Measurements from ENCODE around the gene PTPRT.
A peak's percentile ranks its signal among the peaks of the same experiment; 100 is the strongest.

PTPRT gene

DNA sequence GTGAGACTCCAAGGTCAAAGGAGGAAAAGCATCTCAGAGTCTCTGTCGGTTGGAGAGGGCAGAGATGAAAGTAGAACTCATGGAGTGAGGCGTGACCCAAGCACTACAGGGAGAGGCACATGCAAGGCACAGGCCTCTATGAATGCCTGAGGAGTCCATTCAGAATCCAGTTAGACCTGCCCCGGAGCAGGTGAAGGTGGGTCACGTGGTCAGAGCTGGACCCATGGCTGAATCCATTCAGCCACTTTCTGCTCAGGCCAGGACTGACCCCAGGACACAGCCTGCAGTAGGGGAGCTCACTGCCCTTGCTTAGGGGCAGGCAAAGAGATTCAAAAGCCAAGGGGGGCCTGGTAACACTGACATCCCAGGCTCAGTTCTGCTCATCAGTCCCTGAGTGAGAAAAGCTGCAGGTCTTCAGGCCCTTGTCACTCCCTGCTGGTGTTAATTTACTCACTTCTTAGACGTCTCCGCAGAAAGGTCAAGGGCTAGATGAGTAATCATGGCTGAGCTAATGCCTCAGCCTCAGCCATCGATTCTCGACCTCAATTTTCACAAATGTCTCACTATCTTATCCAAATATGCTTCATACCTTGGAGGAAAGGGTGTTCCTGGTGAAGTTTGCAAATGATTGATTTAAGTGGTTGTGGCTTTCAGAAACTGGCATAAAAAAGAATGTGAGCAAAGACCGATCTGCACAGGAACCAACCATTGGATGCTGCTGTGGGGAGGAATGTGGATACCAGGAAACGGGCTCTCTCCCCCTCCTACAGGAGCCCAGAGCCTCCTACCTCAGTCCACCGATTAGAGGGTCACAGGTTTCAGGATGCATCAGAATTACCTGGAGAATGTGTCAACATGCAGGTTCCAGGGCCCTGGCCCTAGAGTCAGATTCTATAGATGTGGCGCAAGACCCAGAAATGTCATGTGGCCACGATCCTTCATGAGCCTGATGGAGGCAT lies 584.4 kb downstream of the PTPRT start:
- no peak for DNase-seq

DNA sequence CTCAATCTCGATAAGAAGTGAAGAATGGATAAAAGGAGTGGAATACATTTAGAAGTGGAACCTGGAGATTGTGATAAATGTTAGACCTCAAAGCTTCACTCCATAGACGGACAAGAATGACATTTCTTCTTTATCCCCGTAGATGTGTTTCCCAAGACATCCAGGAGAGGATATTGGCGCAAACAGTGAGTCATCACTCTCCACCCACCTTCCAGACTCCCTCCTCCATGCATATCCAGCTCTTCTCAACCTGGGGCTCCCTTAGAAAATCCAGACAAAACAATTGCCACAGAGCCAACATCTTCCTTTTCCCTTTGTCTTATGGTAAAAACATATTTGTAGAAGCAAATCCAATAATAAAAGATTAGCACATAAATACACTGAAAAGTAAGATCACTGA lies 586.1 kb downstream of the PTPRT start:
- no peak for DNase-seq

DNA sequence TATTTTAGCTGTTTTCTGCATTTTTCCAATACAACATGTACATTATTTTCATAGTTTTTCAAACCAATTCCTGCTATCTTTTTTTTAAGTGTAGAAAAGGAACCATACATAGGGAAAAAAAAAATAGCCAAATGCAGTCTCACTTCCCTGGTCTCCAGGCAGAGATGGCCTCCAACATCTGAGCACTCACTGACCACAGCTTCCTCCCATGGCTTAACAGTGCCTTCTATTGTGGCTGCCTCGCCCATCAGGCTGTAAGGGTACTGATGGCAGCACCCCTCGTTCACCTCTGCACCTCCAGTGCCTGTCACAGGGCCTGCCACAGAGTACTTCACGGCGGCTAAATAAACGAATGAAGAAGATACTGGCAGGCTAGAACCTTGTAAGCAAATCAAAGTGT lies 591.1 kb downstream of the PTPRT start:
- no peak for DNase-seq

DNA sequence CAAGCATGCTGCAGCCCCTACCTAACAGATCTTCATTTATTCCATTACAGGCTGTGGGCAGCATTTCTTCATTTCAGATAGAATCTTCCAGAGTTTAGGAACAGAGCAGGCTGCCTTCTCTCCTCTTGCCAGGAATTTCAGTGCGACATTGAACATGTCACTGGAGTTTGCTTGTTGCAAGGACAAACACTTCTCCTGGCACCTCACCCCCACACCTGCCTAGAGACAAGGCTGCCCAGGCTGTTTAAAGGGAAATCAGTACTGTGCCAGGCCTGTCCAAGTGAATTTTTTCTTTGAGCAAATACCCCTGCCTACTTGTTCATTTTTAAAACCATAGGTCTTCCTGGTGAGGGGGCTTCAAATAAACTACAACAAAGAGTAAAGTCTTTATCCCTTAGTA lies 594.1 kb downstream of the PTPRT start:
- DNase-seq, result no peak

DNA sequence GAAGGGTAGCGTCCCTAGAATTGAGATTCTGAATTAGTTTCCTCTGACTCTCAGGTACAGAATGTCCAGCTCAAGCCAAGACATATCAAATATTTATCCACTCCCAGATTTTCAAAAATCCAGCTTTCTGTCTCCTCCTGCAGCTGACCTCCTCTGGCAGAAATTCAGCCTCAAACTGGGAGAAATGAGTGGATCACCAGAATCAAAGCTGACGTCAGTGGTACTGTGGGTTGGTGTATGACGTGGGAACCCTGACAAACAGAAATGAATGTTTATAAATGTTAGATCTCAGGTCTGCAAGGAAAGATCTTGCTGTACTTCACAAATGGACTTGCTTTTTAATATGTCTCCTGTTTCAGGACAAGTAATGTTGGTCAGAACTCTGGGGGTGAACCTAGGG lies 595.0 kb downstream of the PTPRT start:
- DNase-seq, result no peak

DNA sequence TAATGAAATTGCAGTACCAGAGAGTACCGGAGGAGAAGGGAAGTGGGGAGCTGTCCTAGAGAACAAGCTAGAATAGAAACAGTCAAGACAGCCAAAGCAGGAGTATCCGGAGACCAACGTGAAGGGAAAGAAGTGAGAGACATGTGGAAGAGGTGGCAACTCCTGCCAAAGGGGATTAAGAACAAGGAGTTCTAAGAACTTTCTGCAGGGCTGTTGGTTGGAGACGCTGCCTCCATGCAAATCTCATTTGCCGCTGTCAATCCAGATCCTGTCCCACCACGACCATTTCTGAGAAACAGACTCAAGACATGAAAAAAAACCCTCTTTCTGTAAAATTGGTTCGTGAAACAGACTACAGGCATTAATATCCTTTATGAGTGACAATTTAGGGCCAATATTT lies 595.7 kb downstream of the PTPRT start:
- DNase-seq, result no peak

DNA sequence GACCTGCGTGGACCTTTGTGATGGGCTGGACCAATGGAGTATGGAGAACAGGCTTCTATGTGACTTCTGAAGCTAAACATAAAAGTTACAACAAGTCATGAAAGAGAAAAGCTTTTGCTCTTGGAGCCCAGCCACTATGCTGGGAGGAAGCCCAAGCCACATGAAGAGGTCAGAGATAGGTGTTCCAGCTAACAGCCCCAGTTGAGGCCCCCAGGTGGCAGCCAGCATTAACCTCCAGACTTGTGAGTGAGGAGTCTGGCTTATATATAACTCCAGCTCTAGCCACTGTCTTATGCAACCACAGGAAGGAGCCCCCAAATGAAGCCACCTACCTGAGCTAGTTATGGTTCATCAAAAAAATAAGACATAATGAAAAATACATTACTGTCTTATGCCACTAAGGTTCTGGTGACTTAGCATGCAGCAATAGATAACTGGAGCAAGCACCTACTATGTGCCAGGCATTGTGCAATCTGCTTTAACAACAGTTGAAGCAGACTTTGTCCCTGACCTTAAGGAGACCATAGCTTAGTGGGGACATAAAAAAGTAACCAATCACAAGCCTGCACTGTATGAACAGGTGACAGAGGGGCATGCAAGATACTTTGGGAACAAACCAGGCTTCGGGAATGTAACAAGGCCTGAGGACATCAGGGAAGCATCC lies 599.6 kb downstream of the PTPRT start:
- DNase-seq, result peak in 1 of 2 experiments; percentile 10

DNA sequence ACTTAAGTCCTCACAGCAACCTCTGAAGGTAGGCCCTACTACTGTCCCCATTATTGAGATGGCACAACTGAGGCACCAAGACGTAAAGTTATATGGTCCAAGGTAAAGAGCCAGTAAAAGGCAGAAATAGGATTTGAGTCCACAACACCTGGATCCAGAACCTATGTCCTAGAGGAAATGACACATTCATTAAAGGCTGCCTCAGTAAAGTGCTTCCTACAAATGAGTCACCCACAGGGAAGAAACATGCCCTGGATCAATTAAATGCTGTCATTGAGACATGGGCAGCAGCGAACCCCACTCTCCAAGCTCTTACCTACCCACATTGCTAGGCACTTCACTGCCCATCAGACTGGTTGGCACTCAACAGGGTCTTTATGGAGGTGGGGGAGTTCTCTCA lies 600.9 kb downstream of the PTPRT start:
- DNase-seq, result no peak

DNA sequence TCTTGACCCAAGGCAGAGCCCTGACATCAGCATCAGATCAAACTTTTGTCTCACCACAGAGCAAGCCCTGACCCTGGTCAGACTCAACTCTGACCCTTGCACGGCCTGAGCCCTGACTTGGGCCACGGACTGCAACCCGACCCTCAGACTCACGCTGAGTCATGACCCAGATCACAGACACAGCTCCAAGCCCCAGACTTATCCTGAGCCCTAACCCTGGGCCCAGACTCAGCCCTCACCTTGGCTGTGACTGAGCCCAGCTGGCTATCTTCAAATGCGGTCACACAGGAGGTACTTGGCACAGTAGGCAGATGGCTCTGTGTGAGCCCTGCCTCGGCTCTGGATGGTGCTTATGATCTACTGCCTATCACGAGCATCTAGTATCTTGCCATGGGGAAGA lies 602.3 kb downstream of the PTPRT start:
- DNase-seq, result no peak

DNA sequence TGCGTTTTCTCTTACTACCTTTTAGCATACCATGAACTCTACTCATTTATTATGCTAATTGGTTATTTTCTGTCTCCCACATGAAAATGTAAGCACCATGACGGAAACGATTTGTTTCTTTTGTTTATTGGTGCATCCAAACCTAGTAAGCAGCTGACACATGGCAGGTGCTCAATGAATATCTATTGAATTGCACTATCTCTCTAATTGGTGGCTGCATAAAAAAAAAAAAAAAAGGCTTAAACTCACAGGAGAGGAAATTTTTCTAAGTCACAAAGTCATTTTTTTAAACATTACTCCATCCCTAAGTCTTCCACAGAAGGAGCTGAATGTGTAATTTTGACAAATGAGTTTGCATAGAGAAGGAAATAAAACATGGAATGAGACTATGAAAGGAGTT lies 608.4 kb downstream of the PTPRT start:
- no peak for DNase-seq

DNA sequence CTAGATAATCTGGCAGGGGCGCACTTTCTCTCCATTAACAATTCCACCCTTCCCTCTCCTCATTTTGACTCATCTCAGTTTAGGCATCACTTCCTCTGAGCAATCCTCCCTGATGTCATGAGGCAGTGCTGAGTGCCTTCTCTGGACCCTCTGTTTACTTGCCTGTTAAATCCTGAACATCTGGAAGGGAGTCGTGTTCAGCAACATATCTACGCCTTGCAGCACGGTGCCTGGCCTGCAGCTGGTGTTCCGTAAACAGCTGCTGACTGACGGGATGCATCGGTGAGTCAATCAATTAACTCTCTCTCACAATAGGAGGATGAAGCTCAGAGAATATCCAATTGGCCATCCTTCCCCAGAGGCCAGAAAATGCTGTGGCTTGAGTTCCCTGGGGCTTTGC lies 613.5 kb downstream of the PTPRT start:
- DNase-seq, result no peak

DNA sequence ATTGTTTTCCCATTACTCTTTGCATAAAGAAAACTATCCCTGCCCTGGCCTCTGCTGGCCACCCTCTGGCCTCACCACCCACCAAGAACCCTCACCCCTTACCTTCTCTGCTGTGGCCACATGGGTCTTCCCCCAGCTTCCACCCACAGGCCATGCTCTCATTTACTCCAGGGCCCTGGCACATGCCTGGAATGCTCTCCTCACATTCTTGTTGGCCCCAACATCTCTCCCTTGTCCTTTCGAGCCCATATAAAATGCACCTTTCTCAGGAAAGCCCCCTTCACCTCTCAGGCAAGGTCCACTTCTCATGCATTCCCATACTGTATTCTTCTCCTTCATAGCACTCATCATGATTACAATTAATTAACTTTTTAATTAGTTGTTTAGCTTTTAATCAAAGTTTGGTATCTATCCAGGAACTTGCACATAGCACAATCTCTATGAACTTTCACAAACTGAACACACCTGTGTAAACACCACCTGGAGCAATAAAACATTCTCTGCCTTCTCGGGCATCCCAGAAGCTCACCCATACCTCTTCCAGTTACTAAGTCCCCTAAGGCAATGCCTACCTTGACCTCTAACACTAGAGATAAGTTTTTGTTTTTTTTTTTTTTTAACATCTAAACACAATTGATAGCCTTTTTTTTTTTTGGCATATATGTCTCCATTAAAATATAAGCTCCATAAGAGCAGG lies 617.2 kb downstream of the PTPRT start:
- DNase-seq, result peak in 1 of 2 experiments; percentile 24

DNA sequence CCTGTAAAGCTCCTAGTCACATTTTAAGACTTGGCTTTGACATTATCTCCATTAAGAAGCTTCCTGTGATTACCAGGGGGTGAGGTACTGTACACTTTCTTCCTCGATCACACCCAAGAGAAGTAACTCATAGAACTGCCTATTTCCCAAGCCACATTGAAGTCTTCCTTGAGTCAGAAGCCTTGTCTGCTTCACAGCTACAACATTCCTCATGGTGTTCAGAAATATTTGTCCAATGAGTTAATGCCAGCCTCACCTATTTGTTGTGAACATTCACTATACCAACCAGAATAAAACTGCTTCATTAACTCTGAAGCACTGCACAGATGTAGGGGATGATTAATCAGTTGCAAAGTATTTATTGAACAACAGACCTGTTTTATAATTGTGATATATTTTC lies 622.3 kb downstream of the PTPRT start:
- no peak for DNase-seq

DNA sequence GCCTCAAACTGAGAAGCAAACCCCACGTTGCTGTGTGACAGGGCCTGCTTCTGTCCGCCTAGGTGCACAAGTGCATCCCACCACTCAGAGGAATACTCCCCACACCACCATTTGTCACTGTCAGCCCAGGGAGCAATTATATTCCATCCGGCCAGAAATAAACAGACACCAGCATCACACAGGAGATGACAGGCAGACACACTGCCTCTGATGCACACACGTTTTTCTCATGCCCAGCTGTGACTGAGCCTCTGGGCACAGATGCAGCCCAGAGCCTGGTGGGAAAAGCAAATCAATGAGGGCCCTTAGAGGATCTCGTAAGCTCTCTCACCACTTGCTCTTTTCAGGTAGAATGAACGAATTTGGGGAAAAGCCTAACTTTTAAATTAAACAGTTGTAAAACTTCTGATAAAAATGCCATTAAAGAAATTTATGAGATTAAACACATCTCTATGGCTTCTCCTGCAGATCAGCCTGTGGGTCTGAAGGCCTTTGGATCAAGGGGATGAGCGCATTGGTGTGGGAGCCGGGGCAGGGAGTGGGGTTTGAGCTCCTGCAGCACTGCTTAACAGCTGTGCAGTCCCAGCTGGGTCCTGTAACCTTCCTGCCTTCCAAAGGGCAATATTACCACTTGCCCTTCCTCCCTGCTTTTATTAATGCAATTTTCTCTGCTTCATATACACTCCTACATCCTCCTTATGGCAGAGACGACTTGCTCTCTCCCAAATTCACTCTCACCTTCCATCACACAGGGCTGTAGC lies 624.3 kb downstream of the PTPRT start:
- no peak for DNase-seq

DNA sequence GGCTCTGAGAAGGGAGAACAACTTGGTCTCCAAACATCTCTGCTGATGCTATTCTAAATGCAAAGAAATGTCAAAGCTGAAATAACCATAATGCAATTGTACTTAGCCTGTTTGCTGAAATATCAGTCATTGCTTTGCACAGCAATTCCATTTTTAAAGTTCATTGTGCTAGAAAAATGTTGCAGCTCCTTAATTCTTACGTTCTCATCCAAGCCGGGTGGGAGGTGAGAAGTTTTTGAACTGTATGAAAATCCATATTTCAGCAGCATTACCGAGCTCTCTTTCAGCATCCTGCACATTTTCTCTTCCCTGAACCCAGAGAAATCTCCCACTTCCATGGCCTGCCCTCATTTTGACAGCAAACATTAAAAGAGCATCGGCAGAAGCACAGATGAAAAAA lies 630.0 kb downstream of the PTPRT start:
- DNase-seq, result no peak

DNA sequence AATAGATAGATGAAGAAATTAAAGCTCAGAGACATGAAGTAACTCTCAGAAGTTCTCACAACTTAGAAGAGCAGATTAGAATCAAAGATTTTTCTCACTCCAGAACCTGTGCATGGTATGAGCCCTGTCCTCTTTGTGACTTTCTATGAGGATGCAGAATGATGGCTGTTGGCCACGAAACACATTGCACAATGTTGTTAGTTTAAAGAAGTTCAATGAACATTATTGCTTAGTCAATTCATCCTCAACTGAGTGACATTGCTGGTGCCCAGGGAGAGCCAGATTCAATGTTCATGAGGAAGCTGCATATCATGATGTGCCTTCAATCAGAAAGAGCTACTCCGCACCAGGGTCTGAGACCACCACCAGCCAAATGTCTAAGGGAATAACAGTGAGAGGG lies 633.1 kb downstream of the PTPRT start:
- DNase-seq, result no peak

DNA sequence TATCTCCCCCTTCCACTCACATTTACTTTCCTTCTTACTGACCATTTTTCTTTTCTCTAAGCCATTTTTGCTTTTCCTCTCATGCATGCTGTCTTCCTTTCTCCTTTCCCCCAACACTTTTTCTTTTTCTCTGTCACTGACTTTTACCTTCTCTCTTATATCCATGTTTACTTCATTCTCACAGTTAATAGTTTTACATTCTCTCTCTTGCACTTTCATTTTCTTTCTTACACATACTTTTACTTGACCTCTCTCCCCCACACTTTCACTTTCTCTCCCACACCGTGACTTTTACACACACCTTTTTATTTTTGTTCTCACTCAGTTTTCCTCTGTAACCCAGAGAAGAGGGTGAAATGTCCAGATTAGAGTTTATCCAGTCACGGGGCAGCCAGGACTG lies 636.3 kb downstream of the PTPRT start:
- no peak for DNase-seq

DNA sequence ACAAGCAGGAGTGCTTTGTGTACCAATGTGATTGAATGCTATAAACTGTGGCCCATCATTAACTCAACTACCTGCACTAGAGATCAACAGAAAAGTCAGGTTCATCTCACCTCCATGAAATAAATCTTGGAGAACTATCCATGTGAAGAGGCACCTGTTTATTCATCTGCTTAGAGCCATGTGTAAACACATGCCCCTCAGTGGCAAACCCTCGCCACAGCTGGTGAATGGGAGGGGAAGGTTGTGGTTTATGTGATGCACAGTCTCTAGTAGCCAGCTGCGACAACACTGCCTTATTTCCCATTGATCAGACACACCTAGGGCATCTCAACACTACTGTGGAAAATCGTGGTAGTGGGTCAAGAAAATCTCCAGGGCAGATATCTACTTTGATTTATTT lies 640.2 kb downstream of the PTPRT start:
- DNase-seq, result peak in 1 of 2 experiments; percentile 56

DNA sequence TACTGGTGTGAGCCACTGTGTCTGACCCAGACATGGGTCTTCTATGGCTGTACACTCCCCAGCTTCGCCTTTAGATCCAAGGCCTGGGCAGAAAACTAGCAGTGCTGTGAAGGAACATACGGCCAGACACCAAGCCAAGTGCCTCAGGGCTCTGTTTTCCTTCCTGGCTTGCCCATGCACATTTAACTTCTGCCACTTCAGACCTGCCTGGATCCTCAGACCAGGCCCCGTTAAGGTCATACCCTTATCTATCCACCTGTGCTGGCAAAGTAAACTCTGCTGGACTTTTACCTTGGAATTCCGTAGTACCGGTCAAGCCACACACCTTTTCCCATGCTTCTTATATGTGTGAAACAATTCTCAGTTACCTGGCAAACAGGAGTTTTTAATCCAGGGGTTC lies 644.8 kb downstream of the PTPRT start:
- no peak for DNase-seq

DNA sequence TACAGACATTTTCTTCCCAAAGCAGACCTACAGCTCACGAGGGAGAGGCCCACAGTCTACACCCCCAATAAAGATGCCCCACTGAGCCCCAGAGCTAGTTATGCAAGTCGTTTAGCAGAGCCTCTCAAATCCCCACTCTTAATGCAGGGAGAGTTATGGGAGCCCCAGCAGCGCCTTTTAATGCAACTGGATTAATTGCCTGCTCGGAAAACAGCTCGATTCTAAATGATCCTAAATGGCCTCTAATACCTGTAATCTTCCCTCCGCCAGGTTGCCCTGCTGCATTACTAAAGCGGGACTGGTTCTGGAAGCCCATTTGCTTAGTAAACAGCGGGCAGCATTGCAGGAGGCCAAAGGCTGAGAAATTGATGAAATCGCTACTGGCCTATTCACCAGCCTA lies 656.9 kb downstream of the PTPRT start:
- no peak for DNase-seq

DNA sequence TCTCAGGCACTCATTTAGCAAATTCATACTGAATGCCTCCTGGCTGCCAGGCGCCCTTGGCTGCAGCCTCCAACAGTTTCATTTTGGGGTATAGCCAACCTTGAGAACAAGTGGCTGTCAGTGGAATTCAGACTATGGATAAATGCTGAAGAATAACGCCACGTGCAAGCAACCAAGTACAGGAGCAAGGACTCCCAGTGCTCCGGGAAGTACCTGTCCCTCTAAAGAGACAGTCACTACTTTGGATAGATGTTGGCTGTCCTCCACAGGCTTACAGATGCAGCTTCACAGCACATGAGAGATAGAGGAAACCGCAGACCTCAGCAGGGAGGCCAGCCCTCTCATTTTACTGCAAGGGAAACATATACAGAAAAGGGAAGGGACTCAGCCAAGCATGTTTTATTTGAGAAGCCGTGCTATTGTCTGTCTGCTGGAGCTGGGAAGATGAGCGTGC lies 658.2 kb downstream of the PTPRT start:
- DNase-seq, result peak; percentile 91 to 93

DNA sequence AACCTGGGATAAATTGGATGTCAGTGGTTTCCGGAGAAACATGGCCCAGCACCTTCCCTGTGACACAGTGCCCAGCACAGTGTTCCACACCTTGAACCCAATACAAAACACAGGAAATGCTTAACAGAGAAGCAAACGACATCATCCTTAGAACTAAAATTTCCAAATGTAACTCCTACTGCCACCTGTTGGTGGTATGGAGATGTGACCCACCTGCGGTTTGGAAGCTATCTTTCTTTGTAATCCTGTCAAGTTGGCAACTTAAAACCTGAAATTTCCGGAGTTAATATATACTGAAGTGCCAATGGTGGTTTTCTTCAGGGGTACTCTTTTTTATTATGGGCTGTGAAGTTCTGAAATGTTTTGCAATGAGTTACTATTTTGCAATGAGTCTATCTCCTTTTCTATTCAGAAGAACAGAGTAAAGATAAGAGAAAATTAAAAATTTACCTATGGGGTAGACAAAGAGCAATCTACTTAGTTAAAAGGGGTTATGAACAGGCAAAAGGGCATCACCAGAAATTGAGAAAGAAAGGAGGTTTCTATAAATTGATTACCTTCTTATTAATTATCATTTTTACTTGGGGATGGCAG lies 658.8 kb downstream of the PTPRT start:
- peak; percentile 33 to 85 for DNase-seq
